Esophagus (tissue), 2 donors: ENCODE data around the gene AFM. TPM values are rescaled to one million over a fixed set of nuclear protein-coding genes. Genes with fewer than 3 reads are reported as not detected.

Experiments
- H3K27ac ChIP-seq, 2 donors: one replicate each; pipeline ENCODE4 v1.5.1; 2013; ENCODE audit warnings: low read depth in 2 of 2, mild to moderate bottlenecking in 2 of 2, inconsistent platforms in 1 of 2, low read length in 1 of 2, moderate library complexity in 1 of 2
- H3K27me3 ChIP-seq, 2 donors: one replicate each; pipeline ENCODE4 v1.6.1; 2013; ENCODE audit warnings: low read length in 2 of 2, control low read depth in 1 of 2, mild to moderate bottlenecking in 1 of 2; ENCODE audit not compliant: insufficient read depth in 2 of 2, control insufficient read depth in 1 of 2
- H3K36me3 ChIP-seq, 2 donors: one replicate each; pipeline ENCODE4 v1.6.1; 2013; ENCODE audit warnings: low read length in 1 of 2; ENCODE audit not compliant: control insufficient read depth in 2 of 2, insufficient read depth in 2 of 2
- H3K4me1 ChIP-seq, 2 donors: one replicate each; pipeline ENCODE4 v1.6.1; 2013; ENCODE audit warnings: low read length in 1 of 2; ENCODE audit not compliant: control insufficient read depth in 2 of 2, insufficient read depth in 2 of 2
- H3K4me3 ChIP-seq, 2 donors: one replicate each; pipeline ENCODE4 v1.5.1; 2013; ENCODE audit warnings: low read length in 2 of 2, mild to moderate bottlenecking in 2 of 2, low read depth in 1 of 2, moderate library complexity in 1 of 2
- H3K9me3 ChIP-seq, 2 donors: one replicate each; pipeline ENCODE4 v1.6.1; 2013; ENCODE audit warnings: mild to moderate bottlenecking in 2 of 2, low read depth in 1 of 2, low read length in 1 of 2, moderate library complexity in 1 of 2; ENCODE audit not compliant: control insufficient read depth in 2 of 2, insufficient read depth in 1 of 2
- WGBS, 2 donors: extraction: QIAGEN DNeasy Blood & Tissue Kit; methylation state at CpG; one replicate each; pipeline ENCODE4 v1.1.7; 2013; 5-methylcytosine and 5-hydroxymethylcytosine counted together
- polyA plus RNA-seq, 2 donors: library from polyadenylated mRNA; stranded (reverse); fragments of 200-250 nt; gene quantifications; one replicate each; pipeline ENCODE4 v1.2.3, GENCODE V29; 2013
- donor health status: healthy with polysubstance abuse.
- donor health status: Bipolar disorder and iron deficiency.

Gene AFM, protein sequence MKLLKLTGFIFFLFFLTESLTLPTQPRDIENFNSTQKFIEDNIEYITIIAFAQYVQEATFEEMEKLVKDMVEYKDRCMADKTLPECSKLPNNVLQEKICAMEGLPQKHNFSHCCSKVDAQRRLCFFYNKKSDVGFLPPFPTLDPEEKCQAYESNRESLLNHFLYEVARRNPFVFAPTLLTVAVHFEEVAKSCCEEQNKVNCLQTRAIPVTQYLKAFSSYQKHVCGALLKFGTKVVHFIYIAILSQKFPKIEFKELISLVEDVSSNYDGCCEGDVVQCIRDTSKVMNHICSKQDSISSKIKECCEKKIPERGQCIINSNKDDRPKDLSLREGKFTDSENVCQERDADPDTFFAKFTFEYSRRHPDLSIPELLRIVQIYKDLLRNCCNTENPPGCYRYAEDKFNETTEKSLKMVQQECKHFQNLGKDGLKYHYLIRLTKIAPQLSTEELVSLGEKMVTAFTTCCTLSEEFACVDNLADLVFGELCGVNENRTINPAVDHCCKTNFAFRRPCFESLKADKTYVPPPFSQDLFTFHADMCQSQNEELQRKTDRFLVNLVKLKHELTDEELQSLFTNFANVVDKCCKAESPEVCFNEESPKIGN
- polyA plus RNA-seq: not detected

DNA sequence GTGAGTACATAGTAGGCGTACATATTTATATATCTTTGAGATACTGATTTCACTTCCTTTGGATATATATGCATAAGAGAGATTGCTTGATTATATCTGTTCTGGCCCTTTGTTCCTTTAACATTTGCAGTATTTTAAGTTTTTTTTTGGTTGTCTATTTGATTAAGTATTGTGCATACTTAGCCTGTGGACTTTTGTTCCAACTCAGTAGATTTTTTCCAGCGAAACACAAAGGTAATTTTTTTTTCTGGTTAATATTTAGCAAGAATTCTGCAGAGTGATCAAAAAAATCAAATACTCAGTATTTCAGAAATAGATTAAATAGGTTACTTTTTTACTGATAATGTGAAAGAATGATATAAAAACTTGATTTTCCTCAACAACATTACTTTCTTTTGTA lies at the start of gene AFM:
Gene AFM, plus strand, starts transcription at position 388 of the 400 bp plus-strand sequence. CDS start 31 bp downstream, outside the sequence.
- no peaks in the 10 kb centered on the region for H3K4me1 ChIP-seq
- H3K4me3 ChIP-seq: no peak within 1 kb of the TSS
- H3K9me3 ChIP-seq: no peaks in the 10 kb centered on the region
- no peaks in the 10 kb centered on the region for H3K36me3 ChIP-seq
- H3K27me3 ChIP-seq: no peaks in the 10 kb centered on the region
- WGBS, 2 donors: 41 to 43% methylated on average over 2 of the region's 2 CpGs
- H3K27ac ChIP-seq: no peak within 1 kb of the TSS

DNA sequence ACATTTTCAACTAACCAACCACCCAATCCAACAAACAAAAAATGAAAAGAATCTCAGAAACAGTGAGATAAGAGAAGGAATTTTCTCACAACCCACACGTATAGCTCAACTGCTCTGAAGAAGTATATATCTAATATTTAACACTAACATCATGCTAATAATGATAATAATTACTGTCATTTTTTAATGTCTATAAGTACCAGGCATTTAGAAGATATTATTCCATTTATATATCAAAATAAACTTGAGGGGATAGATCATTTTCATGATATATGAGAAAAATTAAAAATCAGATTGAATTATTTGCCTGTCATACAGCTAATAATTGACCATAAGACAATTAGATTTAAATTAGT lies 49.8 kb upstream of the AFM start:
- H3K36me3 ChIP-seq: no peaks in the 10 kb centered on the region
- H3K27me3 ChIP-seq: no peaks in the 10 kb centered on the region
- no peaks in the 10 kb centered on the region for H3K4me1 ChIP-seq
- no peak overlapping the region for H3K4me3 ChIP-seq
- WGBS, 2 donors: 73 to 77% methylated on average over 1 of the region's 1 CpG
- no peaks in the 10 kb centered on the region for H3K9me3 ChIP-seq
- no peak overlapping the region for H3K27ac ChIP-seq

DNA sequence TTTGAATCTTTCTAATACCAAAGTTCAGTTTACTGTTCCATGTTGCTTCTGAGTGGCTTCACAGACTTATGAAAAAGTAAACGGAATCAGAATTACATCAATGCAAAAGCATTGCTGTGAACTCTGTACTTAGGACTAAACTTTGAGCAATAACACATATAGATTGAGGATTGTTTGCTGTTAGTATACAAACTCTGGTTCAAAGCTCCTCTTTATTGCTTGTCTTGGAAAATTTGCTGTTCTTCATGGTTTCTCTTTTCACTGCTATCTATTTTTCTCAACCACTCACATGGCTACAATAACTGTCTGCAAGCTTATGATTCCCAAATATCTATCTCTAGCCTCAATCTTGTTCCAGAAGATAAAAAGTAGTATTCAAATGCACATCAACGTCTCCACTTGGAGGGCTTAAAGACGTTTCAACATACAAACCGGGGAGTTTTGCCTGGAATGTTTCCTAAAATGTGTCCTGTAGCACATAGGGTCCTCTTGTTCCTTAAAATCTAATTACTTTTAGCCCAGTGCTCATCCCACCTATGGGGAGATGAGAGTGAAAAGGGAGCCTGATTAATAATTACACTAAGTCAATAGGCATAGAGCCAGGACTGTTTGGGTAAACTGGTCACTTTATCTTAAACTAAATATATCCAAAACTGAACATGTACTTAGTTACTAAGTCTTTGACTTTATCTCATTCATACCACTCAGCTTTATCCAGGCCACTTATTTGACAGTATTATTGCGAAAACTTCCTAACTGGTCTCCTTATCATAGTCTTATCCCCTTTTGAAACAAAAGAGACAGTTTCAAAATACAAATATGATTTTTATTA lies 49.2 kb upstream of the AFM start:
- Histone ChIP-seq H3K27me3 (no peaks in the 10 kb centered on the region), H3K4me3 (no peak overlapping the region), H3K27ac (no peak overlapping the region), H3K9me3 (no peaks in the 10 kb centered on the region), H3K4me1 (no peaks in the 10 kb centered on the region), H3K36me3 (no peaks in the 10 kb centered on the region)
- WGBS, 2 donors: 59 to 76% methylated on average over 5 of the region's 5 CpGs

DNA sequence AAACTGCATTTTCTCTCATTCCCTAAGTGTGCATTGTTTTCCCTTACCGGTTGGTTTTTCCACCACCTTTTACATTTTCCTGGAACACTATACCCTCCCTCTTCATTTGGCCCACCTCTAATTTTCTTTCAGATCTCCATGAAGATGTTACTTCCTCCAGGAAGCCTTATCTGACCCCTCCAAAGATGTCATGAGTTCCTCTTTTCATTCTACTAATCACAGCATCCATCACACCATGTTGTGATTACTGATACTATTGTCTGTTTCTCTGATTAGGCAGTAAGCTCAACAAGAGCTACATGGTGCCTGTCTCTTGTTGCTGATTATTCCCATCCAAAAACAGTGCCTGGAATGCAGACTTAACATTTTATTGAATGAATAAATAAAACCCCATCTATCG lies 48.4 kb upstream of the AFM start:
- no peaks in the 10 kb centered on the region for H3K27me3 ChIP-seq
- 58 to 59% methylated on average over 2 of the region's 2 CpGs for WGBS, 2 donors
- no peaks in the 10 kb centered on the region for H3K36me3 ChIP-seq
- no peak overlapping the region for H3K27ac ChIP-seq
- H3K4me1 ChIP-seq: no peaks in the 10 kb centered on the region
- no peak overlapping the region for H3K4me3 ChIP-seq
- H3K9me3 ChIP-seq: no peaks in the 10 kb centered on the region

DNA sequence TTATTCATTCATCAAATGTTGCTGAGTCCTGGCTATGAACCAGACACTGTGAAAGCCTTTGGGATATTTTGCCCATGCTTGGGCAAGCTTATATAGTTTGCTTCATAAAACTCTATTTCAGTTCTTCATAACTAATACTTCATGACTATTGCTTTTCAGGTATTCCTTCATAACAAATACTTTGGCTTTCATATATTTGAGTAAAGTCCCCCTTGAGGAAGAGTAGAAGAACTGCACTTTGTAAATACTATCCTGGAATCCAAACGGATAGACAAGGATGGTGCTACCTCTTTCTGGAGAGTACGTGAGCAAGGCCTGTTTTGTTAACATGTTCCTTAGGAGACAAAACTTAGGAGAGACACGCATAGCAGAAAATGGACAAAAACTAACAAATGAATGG lies 47.2 kb upstream of the AFM start:
- Histone ChIP-seq H3K27ac (no peak overlapping the region), H3K36me3 (no peaks in the 10 kb centered on the region), H3K9me3 (no peaks in the 10 kb centered on the region), H3K27me3 (no peaks in the 10 kb centered on the region), H3K4me1 (no peaks in the 10 kb centered on the region), H3K4me3 (no peak overlapping the region)
- 58 to 62% methylated on average over 3 of the region's 3 CpGs for WGBS, 2 donors

DNA sequence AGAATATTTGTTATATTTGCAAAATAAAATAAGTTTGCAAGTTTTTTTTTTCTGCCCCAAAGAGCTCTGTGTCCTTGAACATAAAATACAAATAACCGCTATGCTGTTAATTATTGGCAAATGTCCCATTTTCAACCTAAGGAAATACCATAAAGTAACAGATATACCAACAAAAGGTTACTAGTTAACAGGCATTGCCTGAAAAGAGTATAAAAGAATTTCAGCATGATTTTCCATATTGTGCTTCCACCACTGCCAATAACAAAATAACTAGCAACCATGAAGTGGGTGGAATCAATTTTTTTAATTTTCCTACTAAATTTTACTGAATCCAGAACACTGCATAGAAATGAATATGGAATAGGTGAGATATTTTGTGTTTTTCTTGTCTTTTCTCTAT lies 45.6 kb upstream of the AFM start, which contains the start of gene AFP:
Gene AFP, plus strand, starts transcription at position 238 of the 400 bp plus-strand sequence. Its CDS starts 42 bp downstream, at position 280.
- Histone ChIP-seq H3K27ac (no peak within 1 kb of the TSS), H3K9me3 (no peaks in the 10 kb centered on the region), H3K4me3 (no peak within 1 kb of the TSS), H3K4me1 (no peaks in the 10 kb centered on the region), H3K27me3 (no peaks in the 10 kb centered on the region), H3K36me3 (no peaks in the 10 kb centered on the region)
- WGBS, 2 donors: 82 to 87% methylated on average over 1 of the region's 1 CpG

DNA sequence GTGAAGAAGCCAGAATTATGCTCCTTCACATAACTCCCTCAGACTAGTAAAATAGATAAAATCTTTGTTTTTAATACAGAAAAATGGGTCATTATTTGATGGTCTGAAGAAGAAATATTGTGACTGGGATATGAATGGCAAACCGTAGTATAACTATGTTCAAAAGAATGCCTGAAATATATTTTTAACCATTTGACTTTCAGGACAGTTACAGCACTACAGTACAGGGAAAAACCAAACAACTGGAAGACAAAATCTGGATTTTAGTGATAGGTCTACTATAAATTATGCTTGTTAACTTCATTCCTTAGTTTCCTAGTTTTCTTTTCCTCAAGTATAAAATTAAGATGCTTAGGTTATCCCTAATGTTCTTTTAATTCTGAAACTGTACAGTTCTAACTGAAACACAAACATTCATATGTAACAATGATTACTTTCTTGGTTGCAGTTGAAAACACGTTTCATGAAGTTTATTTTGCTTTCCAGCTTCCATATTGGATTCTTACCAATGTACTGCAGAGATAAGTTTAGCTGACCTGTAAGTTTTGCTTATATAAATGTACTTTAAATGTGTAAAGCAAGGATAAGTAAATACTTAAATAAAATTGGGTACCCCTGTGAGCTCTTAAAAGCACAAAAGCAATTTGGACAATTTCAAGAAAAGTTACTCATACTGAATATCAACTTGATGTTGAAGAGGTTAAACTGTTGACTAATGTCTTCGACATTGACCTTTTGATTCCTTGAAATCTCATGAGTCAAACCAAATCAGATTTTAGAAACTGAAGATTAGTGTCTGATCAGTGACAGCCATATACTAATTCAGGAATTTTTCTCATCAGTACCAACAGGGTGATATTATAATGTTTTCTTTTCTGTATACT lies 44.6 kb upstream of the AFM start:
- Histone ChIP-seq H3K4me1 (no peaks in the 10 kb centered on the region), H3K4me3 (no peak overlapping the region), H3K27ac (no peak overlapping the region), H3K36me3 (no peaks in the 10 kb centered on the region), H3K9me3 (no peaks in the 10 kb centered on the region), H3K27me3 (no peaks in the 10 kb centered on the region)
- 66 to 68% methylated on average over 3 of the region's 3 CpGs for WGBS, 2 donors

DNA sequence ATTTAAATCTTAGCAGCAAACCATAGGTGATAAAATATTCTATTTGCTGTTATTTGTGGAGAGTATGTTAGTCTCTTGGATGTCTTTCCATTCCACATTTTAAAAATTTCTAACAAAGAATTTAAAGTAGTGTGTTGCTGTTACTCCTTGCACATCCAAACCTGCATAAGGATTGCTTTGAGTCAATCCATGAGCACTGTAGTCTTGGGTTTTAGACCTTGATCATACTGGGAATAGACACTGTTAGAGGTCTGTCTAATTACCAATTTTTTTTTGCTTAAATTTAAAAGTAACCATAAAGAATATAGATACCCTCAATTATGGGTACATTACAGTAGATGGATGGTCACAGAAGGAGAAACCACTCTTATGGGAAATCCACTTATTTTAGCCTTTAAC lies 44.0 kb upstream of the AFM start:
- H3K4me3 ChIP-seq: no peak overlapping the region
- no peaks in the 10 kb centered on the region for H3K9me3 ChIP-seq

DNA sequence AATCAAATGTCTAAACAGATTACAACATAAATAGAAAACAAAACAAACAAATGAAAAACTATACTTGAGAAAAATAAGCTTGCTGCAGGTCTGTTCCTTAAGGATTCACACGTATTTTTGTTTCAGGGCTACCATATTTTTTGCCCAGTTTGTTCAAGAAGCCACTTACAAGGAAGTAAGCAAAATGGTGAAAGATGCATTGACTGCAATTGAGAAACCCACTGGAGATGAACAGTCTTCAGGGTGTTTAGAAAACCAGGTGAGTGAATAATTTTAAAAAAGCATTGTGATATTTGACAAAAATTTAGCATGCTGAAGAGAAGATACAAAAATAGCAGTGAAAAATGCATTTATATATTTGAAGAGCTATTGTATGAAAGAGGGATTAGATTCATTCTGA lies 43.5 kb upstream of the AFM start:
- 80 to 84% methylated on average over 1 of the region's 1 CpG for WGBS, 2 donors
- H3K9me3 ChIP-seq: no peaks in the 10 kb centered on the region
- H3K4me3 ChIP-seq: no peak overlapping the region
- H3K4me1 ChIP-seq: no peaks in the 10 kb centered on the region
- H3K27ac ChIP-seq: no peak overlapping the region
- no peaks in the 10 kb centered on the region for H3K36me3 ChIP-seq
- no peaks in the 10 kb centered on the region for H3K27me3 ChIP-seq

More for the DNA sequence above, 44.0 kb upstream of the AFM start:
- no peaks in the 10 kb centered on the region for H3K27me3 ChIP-seq
- no peaks in the 10 kb centered on the region for H3K4me1 ChIP-seq
- no peaks in the 10 kb centered on the region for H3K36me3 ChIP-seq
- no peak overlapping the region for H3K27ac ChIP-seq
